ENCODE measurements around the gene C16orf74.

The C16orf74 gene

DNA sequence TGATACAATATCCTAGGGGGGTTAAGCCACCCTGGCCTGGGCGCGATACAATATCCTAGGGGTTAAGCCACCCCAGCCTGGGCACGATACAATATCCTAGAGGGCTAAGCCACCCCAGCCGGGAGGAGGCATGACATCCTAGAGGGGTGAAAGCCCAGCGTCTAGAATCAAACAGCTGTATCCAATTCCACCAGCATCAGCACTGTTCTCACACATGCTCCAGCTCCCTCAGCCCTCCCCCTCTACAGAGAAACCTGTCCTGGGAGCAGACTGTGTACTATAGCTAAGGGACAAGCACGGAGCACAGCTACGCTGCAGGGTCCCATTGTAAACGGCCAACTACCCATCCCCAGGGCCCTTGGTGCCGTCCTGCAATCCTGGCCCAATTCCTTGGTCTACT is 68.4 kb downstream of the C16orf74 start:
- no peak overlapping the region for H3K27ac ChIP-seq (ENCODE audit: low read depth, low read length)
- H2AFZ ChIP-seq (ENCODE audit: low read length, unreplicated experiment), result no peak overlapping the region
- H3K36me3 ChIP-seq (ENCODE audit: insufficient read depth, low read length), result peaks cover 12% of the 10 kb centered on the region
- H3K79me2 ChIP-seq (ENCODE audit: control insufficient read depth, insufficient read depth, low read length, unreplicated experiment), result peaks cover under 1% of the 10 kb centered on the region
- peaks cover 5% of the 10 kb centered on the region for H3K4me1 ChIP-seq (ENCODE audit: control insufficient read depth, insufficient read depth, low read length, unreplicated experiment)
- H3K27me3 ChIP-seq (ENCODE audit: insufficient read depth, low read length), result no peaks in the 10 kb centered on the region
- no peak overlapping the region for H3K4me3 ChIP-seq (ENCODE audit: low read depth, low read length)

- Histone ChIP-seq H3K27me3 (ENCODE audit: insufficient read depth, low read length) (no peaks in the 10 kb centered on the region), H3K36me3 (ENCODE audit: insufficient read depth, low read length) (peaks cover 8% of the 10 kb centered on the region; the same call in 1 of the 2 replicates), H3K4me1 (ENCODE audit: control insufficient read depth, insufficient read depth, low read length, unreplicated experiment) (no peaks in the 10 kb centered on the region), H3K27ac (ENCODE audit: low read depth, low read length) (no peak overlapping the region), H3K79me2 (ENCODE audit: control insufficient read depth, insufficient read depth, low read length, unreplicated experiment) (no peaks in the 10 kb centered on the region), H2AFZ (ENCODE audit: low read length, unreplicated experiment) (no peak overlapping the region), H3K4me3 (ENCODE audit: low read depth, low read length) (no peak overlapping the region)
Measured at GRCh38 chr16:85681255-85681654, 69.6 kb downstream of the C16orf74 start.

- H3K27me3 ChIP-seq (ENCODE audit: insufficient read depth, low read length), result no peaks in the 10 kb centered on the region
- no peak overlapping the region for H3K4me3 ChIP-seq (ENCODE audit: low read depth, low read length)
- H3K36me3 ChIP-seq (ENCODE audit: insufficient read depth, low read length), result peaks cover 8% of the 10 kb centered on the region; the same call in 1 of the 2 replicates
- no peak overlapping the region for H2AFZ ChIP-seq (ENCODE audit: low read length, unreplicated experiment)
- H3K27ac ChIP-seq (ENCODE audit: low read depth, low read length), result no peak overlapping the region
- no peaks in the 10 kb centered on the region for H3K4me1 ChIP-seq (ENCODE audit: control insufficient read depth, insufficient read depth, low read length, unreplicated experiment)
- no peaks in the 10 kb centered on the region for H3K79me2 ChIP-seq (ENCODE audit: control insufficient read depth, insufficient read depth, low read length, unreplicated experiment)
Measured at GRCh38 chr16:85680352-85680944, 70.4 kb downstream of the C16orf74 start.

DNA sequence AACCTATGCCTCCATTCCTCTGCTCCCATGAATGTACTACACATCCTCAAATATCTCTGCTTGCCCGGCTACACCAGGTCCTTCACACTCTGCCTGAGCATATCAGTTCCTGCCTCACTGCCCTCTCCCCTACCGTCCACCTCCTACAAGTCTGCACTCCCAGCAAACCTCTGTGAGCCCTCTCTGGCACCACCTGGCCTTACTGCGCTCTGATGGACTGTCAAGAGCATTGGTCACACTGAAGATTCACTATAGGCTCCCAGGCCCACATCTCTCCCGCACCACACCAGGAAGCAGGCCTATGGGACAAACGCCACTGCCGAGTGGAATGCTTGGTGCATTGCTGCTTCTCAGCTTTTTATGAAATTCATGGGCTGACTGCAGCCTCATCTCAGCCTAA is 71.0 kb downstream of the C16orf74 start:
- Histone ChIP-seq H3K27me3 (ENCODE audit: insufficient read depth, low read length) (no peaks in the 10 kb centered on the region), H3K27ac (ENCODE audit: low read depth, low read length) (no peak overlapping the region), H3K4me1 (ENCODE audit: control insufficient read depth, insufficient read depth, low read length, unreplicated experiment) (peaks cover under 1% of the 10 kb centered on the region), H2AFZ (ENCODE audit: low read length, unreplicated experiment) (no peak overlapping the region), H3K4me3 (ENCODE audit: low read depth, low read length) (no peak overlapping the region), H3K36me3 (ENCODE audit: insufficient read depth, low read length) (peaks cover 8% of the 10 kb centered on the region; the same call in 1 of the 2 replicates), H3K79me2 (ENCODE audit: control insufficient read depth, insufficient read depth, low read length, unreplicated experiment) (no peaks in the 10 kb centered on the region)

GRCh38 chr16:85678821-85679220 is 72.1 kb downstream of the C16orf74 start:
- Histone ChIP-seq H3K36me3 (ENCODE audit: insufficient read depth, low read length) (peaks cover 8% of the 10 kb centered on the region; the same call in 1 of the 2 replicates), H3K4me3 (ENCODE audit: low read depth, low read length) (no peak overlapping the region), H3K27me3 (ENCODE audit: insufficient read depth, low read length) (no peaks in the 10 kb centered on the region), H3K27ac (ENCODE audit: low read depth, low read length) (no peak overlapping the region), H3K4me1 (ENCODE audit: control insufficient read depth, insufficient read depth, low read length, unreplicated experiment) (peaks cover 11% of the 10 kb centered on the region), H3K79me2 (ENCODE audit: control insufficient read depth, insufficient read depth, low read length, unreplicated experiment) (no peaks in the 10 kb centered on the region), H2AFZ (ENCODE audit: low read length, unreplicated experiment) (no peak overlapping the region)

GRCh38 chr16:85678016-85678415 is 72.9 kb downstream of the C16orf74 start:
- no peak overlapping the region for H3K27ac ChIP-seq (ENCODE audit: low read depth, low read length)
- H3K79me2 ChIP-seq (ENCODE audit: control insufficient read depth, insufficient read depth, low read length, unreplicated experiment), result no peaks in the 10 kb centered on the region
- peaks cover 8% of the 10 kb centered on the region; the same call in 1 of the 2 replicates for H3K36me3 ChIP-seq (ENCODE audit: insufficient read depth, low read length)
- H3K4me3 ChIP-seq (ENCODE audit: low read depth, low read length), result no peak overlapping the region
- H2AFZ ChIP-seq (ENCODE audit: low read length, unreplicated experiment), result no peak overlapping the region
- no peaks in the 10 kb centered on the region for H3K27me3 ChIP-seq (ENCODE audit: insufficient read depth, low read length)
- H3K4me1 ChIP-seq (ENCODE audit: control insufficient read depth, insufficient read depth, low read length, unreplicated experiment), result peaks cover 18% of the 10 kb centered on the region

DNA sequence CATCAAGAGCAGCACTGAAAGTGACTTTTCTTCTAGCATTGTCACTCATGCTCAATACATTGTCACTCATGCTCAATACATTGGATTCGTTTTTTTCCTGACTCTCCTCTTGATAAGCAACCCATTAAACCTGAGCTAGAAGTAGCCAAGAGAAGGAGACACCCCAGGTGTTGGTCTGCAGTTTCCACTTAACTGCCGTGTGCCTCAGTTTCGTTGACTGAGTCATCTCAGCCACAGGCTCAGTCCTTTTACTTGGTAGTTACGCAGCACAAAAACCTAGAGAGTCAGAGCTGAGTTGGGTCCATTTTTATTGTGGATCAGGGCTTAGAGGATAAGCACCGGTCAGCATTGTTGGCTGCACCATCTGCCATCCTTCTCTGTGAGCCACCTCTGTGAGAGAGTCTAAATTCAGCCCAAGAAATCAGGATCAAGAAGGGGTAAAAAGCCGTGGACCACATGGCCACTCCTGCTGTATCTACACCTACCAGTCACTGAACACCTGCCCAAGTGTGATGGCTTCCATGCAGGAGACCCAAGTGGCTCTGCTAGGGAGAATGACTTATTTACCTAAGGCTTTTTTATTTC is 73.4 kb downstream of the C16orf74 start:
- H3K27ac ChIP-seq (ENCODE audit: low read depth, low read length), result no peak overlapping the region
- H3K27me3 ChIP-seq (ENCODE audit: insufficient read depth, low read length), result no peaks in the 10 kb centered on the region
- H2AFZ ChIP-seq (ENCODE audit: low read length, unreplicated experiment), result no peak overlapping the region
- peaks cover 18% of the 10 kb centered on the region for H3K4me1 ChIP-seq (ENCODE audit: control insufficient read depth, insufficient read depth, low read length, unreplicated experiment)
- no peaks in the 10 kb centered on the region for H3K79me2 ChIP-seq (ENCODE audit: control insufficient read depth, insufficient read depth, low read length, unreplicated experiment)
- H3K36me3 ChIP-seq (ENCODE audit: insufficient read depth, low read length), result peaks cover 8% of the 10 kb centered on the region; the same call in 1 of the 2 replicates
- no peak overlapping the region for H3K4me3 ChIP-seq (ENCODE audit: low read depth, low read length)

GRCh38 chr16:85676466-85676865 is 74.4 kb downstream of the C16orf74 start:
- no peak overlapping the region for H3K27ac ChIP-seq (ENCODE audit: low read depth, low read length)
- H3K4me1 ChIP-seq (ENCODE audit: control insufficient read depth, insufficient read depth, low read length, unreplicated experiment), result peaks cover 18% of the 10 kb centered on the region
- no peak overlapping the region for H2AFZ ChIP-seq (ENCODE audit: low read length, unreplicated experiment)
- no peaks in the 10 kb centered on the region for H3K27me3 ChIP-seq (ENCODE audit: insufficient read depth, low read length)
- H3K36me3 ChIP-seq (ENCODE audit: insufficient read depth, low read length), result peaks cover 9% of the 10 kb centered on the region; the same call in 1 of the 2 replicates
- H3K4me3 ChIP-seq (ENCODE audit: low read depth, low read length), result no peak overlapping the region
- H3K79me2 ChIP-seq (ENCODE audit: control insufficient read depth, insufficient read depth, low read length, unreplicated experiment), result no peaks in the 10 kb centered on the region

DNA sequence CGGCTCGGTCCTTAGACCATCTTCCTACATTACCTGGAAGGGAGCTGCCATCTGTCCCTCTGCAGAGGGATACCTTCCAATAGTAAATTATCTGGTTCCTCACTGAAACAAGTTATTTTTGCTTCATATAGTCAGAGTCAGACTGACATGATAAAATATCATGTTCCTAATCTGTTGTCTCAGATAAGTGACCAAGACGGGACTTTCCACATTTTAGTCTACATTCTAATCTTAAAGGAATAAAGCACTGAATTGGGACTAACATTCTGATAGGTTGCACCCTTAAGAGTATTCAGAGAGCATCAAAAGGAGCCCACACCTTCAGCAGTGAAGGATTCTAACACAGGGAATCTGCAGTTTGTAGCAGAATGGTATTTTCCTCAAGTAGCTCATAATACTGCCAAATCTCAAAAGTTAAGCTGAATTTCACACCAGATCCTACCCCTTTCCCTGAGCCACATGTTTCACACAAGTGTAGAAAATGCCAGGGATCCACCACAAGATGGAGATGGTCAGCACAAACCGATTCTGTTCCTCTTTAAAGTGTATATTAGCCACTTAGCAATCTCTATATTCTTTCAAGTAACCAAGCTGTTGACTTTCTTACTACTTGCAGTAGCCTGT is 75.5 kb downstream of the C16orf74 start:
- H2AFZ ChIP-seq (ENCODE audit: low read length, unreplicated experiment), result no peak overlapping the region
- H3K79me2 ChIP-seq (ENCODE audit: control insufficient read depth, insufficient read depth, low read length, unreplicated experiment), result no peaks in the 10 kb centered on the region
- H3K4me1 ChIP-seq (ENCODE audit: control insufficient read depth, insufficient read depth, low read length, unreplicated experiment), result peaks cover 18% of the 10 kb centered on the region
- H3K4me3 ChIP-seq (ENCODE audit: low read depth, low read length), result no peak overlapping the region
- peaks cover 14% of the 10 kb centered on the region for H3K36me3 ChIP-seq (ENCODE audit: insufficient read depth, low read length)
- no peaks in the 10 kb centered on the region for H3K27me3 ChIP-seq (ENCODE audit: insufficient read depth, low read length)
- no peak overlapping the region for H3K27ac ChIP-seq (ENCODE audit: low read depth, low read length)

- Histone ChIP-seq H3K27ac (ENCODE audit: low read depth, low read length) (no peak overlapping the region), H3K36me3 (ENCODE audit: insufficient read depth, low read length) (peaks cover 17% of the 10 kb centered on the region), H3K4me3 (ENCODE audit: low read depth, low read length) (no peak overlapping the region), H3K79me2 (ENCODE audit: control insufficient read depth, insufficient read depth, low read length, unreplicated experiment) (no peaks in the 10 kb centered on the region), H3K27me3 (ENCODE audit: insufficient read depth, low read length) (no peaks in the 10 kb centered on the region), H3K4me1 (ENCODE audit: control insufficient read depth, insufficient read depth, low read length, unreplicated experiment) (peaks cover 18% of the 10 kb centered on the region), H2AFZ (ENCODE audit: low read length, unreplicated experiment) (no peak overlapping the region)
Measured at GRCh38 chr16:85674828-85675227, 76.1 kb downstream of the C16orf74 start.

GRCh38 chr16:85674418-85674755 is 76.5 kb downstream of the C16orf74 start:
- no peak overlapping the region for H2AFZ ChIP-seq (ENCODE audit: low read length, unreplicated experiment)
- H3K36me3 ChIP-seq (ENCODE audit: insufficient read depth, low read length), result peaks cover 21% of the 10 kb centered on the region
- H3K27me3 ChIP-seq (ENCODE audit: insufficient read depth, low read length), result no peaks in the 10 kb centered on the region
- no peak overlapping the region for H3K4me3 ChIP-seq (ENCODE audit: low read depth, low read length)
- no peaks in the 10 kb centered on the region for H3K79me2 ChIP-seq (ENCODE audit: control insufficient read depth, insufficient read depth, low read length, unreplicated experiment)
- H3K4me1 ChIP-seq (ENCODE audit: control insufficient read depth, insufficient read depth, low read length, unreplicated experiment), result peaks cover 18% of the 10 kb centered on the region
- no peak overlapping the region for H3K27ac ChIP-seq (ENCODE audit: low read depth, low read length)

Data from ACC112 (cell line).